OCI-LY1 (cell line): Measurements from ENCODE around the gene AFAP1L2.

Experiments
- H2AFZ ChIP-seq: fragments of 200-600 bp; sonication (generic), shearing (Covaris generic); 2 replicates; pipeline ENCODE4 v1.6.0; 2014; ENCODE audit warnings: antibody characterized with exemption, mild to moderate bottlenecking, low read length
- H3F3A ChIP-seq: fragments of 200-600 bp; sonication (generic), shearing (Covaris generic); 2 replicates; pipeline ENCODE4 v1.6.0; 2014; ENCODE audit warnings: mild to moderate bottlenecking, antibody characterized with exemption, low read length, moderate library complexity; ENCODE audit not compliant: insufficient read depth
- H3K27ac ChIP-seq: fragments of 200-600 bp; sonication (generic); 2 replicates; pipeline ENCODE4 v1.5.1; 2014; ENCODE audit warnings: low read length, mixed run types, mild to moderate bottlenecking, low read depth; ENCODE audit not compliant: poor library complexity, severe bottlenecking
- H3K27me3 ChIP-seq: fragments of 200-600 bp; sonication (generic); 2 replicates; pipeline ENCODE4 v1.6.0; 2014; ENCODE audit warnings: antibody characterized with exemption, mild to moderate bottlenecking, low read length, moderate library complexity; ENCODE audit not compliant: insufficient read depth
- H3K36me3 ChIP-seq: fragments of 200-600 bp; sonication (generic); 2 replicates; pipeline ENCODE4 v1.6.1; 2014; ENCODE audit warnings: mild to moderate bottlenecking, antibody characterized with exemption, low read length, moderate library complexity, mixed read lengths; ENCODE audit not compliant: insufficient read depth
- H3K4me1 ChIP-seq: fragments of 200-600 bp; sonication (generic); 2 replicates; pipeline ENCODE4 v1.5.1; 2014; ENCODE audit warnings: mild to moderate bottlenecking, low read length, moderate library complexity; ENCODE audit not compliant: insufficient read depth, severe bottlenecking
- H3K4me2 ChIP-seq: fragments of 200-600 bp; sonication (generic), shearing (Covaris generic); 2 replicates; pipeline ENCODE4 v1.6.1; 2014; ENCODE audit warnings: low read length
- H3K4me3 ChIP-seq: fragments of 200-600 bp; sonication (generic); 2 replicates; pipeline ENCODE4 v1.5.1; 2014; ENCODE audit warnings: low read length, low read depth, mild to moderate bottlenecking, mixed read lengths; ENCODE audit not compliant: poor library complexity, severe bottlenecking
- H3K79me2 ChIP-seq: fragments of 200-600 bp; shearing (Covaris generic); 2 replicates; pipeline ENCODE4 v1.6.1; 2016; ENCODE audit warnings: mixed run types, low read length, mixed read lengths; ENCODE audit not compliant: insufficient read depth
- H3K9ac ChIP-seq: fragments of 200-600 bp; sonication (generic), shearing (Covaris generic); 2 replicates; pipeline ENCODE4 v1.6.1; 2014; ENCODE audit warnings: mild to moderate bottlenecking, low read length, mixed read lengths
- H3K9me2 ChIP-seq: fragments of 200-600 bp; sonication (generic), shearing (Covaris generic); 2 replicates; pipeline ENCODE4 v1.6.1; 2014; ENCODE audit warnings: low read depth, mild to moderate bottlenecking, low read length, mixed read lengths
- H3K9me3 ChIP-seq: fragments of 200-600 bp; shearing (Covaris generic); 2 replicates; pipeline ENCODE4 v1.6.1; 2014; ENCODE audit warnings: low read length, mixed read lengths
- H4K20me1 ChIP-seq: fragments of 200-600 bp; sonication (generic), shearing (Covaris generic); 2 replicates; pipeline ENCODE4 v1.6.0; 2016; ENCODE audit warnings: mild to moderate bottlenecking, low read length; ENCODE audit not compliant: insufficient read depth
- CTCF ChIP-seq: fragments of 200-600 bp; sonication (generic), shearing (Covaris generic); IDR thresholded peaks from 2 replicates; pipeline ENCODE4 v1.5.1; 2017; ENCODE audit warnings: mild to moderate bottlenecking, antibody characterized with exemption, low read length, moderate library complexity, mixed read lengths
- EZH2 ChIP-seq: fragments of 200-600 bp; sonication (generic), shearing (Covaris generic); IDR thresholded peaks from 2 replicates; pipeline ENCODE4 v1.8.0; 2017; ENCODE audit warnings: borderline replicate concordance, mixed run types, mild to moderate bottlenecking, antibody characterized with exemption, low read length, moderate library complexity, mixed read lengths

AFAP1L2 gene

GRCh38 chr10:114283535-114284234 lies 120.6 kb downstream of the AFAP1L2 start:
- Histone ChIP-seq H3K9ac (no peak overlapping the region), H3K79me2 (no peaks in the 10 kb centered on the region), H3K4me3 (no peak overlapping the region), H3K4me1 (no peaks in the 10 kb centered on the region), H4K20me1 (no peaks in the 10 kb centered on the region), H3K27ac (no peak overlapping the region), H3K4me2 (no peak overlapping the region), H3K9me3 (no peaks in the 10 kb centered on the region), H3K36me3 (no peaks in the 10 kb centered on the region), H3K27me3 (no peaks in the 10 kb centered on the region; the same call in 1 of the 2 replicates), H3K9me2 (no peaks in the 10 kb centered on the region), H3F3A (no peaks in the 10 kb centered on the region), H2AFZ (no peak overlapping the region)
- TF ChIP-seq EZH2, result no peak
- no peak for TF ChIP-seq CTCF

GRCh38 chr10:114283091-114283490 lies 121.2 kb downstream of the AFAP1L2 start:
- H3K27me3 ChIP-seq, result no peaks in the 10 kb centered on the region; the same call in 1 of the 2 replicates
- no peaks in the 10 kb centered on the region for H3K79me2 ChIP-seq
- no peaks in the 10 kb centered on the region for H3F3A ChIP-seq
- no peak overlapping the region for H3K4me3 ChIP-seq
- H2AFZ ChIP-seq, result no peak overlapping the region
- H3K27ac ChIP-seq, result no peak overlapping the region
- H3K9me2 ChIP-seq, result no peaks in the 10 kb centered on the region
- no peak overlapping the region for H3K9ac ChIP-seq
- H4K20me1 ChIP-seq, result no peaks in the 10 kb centered on the region
- TF ChIP-seq CTCF (no peak), EZH2 (no peak)
- H3K9me3 ChIP-seq, result no peaks in the 10 kb centered on the region
- H3K36me3 ChIP-seq, result no peaks in the 10 kb centered on the region
- no peak overlapping the region for H3K4me2 ChIP-seq
- H3K4me1 ChIP-seq, result no peaks in the 10 kb centered on the region

GRCh38 chr10:114282526-114282925 lies 121.8 kb downstream of the AFAP1L2 start:
- H3K27ac ChIP-seq, result no peak overlapping the region
- H3K27me3 ChIP-seq, result no peaks in the 10 kb centered on the region; the same call in 1 of the 2 replicates
- H3K36me3 ChIP-seq, result no peaks in the 10 kb centered on the region
- H3K4me1 ChIP-seq, result no peaks in the 10 kb centered on the region
- no peaks in the 10 kb centered on the region for H3K79me2 ChIP-seq
- H3K9ac ChIP-seq, result no peak overlapping the region
- H3F3A ChIP-seq, result no peaks in the 10 kb centered on the region
- no peak overlapping the region for H2AFZ ChIP-seq
- no peak overlapping the region for H3K4me2 ChIP-seq
- H3K9me3 ChIP-seq, result no peaks in the 10 kb centered on the region
- H3K4me3 ChIP-seq, result no peak overlapping the region
- no peaks in the 10 kb centered on the region for H4K20me1 ChIP-seq
- no peak for TF ChIP-seq CTCF
- no peak for TF ChIP-seq EZH2
- H3K9me2 ChIP-seq, result no peaks in the 10 kb centered on the region
